ENCODE data around the gene CD83.

GRCh38 chr6:14135893-14136539 lies 18.4 kb downstream of the CD83 start:
- TF ChIP-seq CTCF (IDR thresholded peaks at IDR 0.05), result no peak
- TF ChIP-seq ZFX (IDR thresholded peaks at IDR 0.05; ENCODE audit: borderline replicate concordance), result no peak

All from 22Rv1 (cell line).